HCT116 (cell line): ENCODE measurements around the gene DENND4A. TPM values are rescaled to one million over a fixed set of nuclear protein-coding genes. Genes with fewer than 3 reads are reported as not detected.

Experiments
- ATAC-seq: fragments of 200-7000 bp; cut with Tn5 transposase; 2 replicates; pipeline ENCODE4 v1.9.1; 2020; ENCODE audit warnings: mild to moderate bottlenecking, moderate library complexity
- BruUV-seq: library from RNA; stranded (reverse); fragments of 400-500 nt; replicated peaks from 2 replicates; lab custom pipeline; 2021; lab: Mats Ljungman, UMichigan
- CTCF ChIA-PET: fragments of 300-600 bp; sonication (Branson Sonifier 250); formaldehyde crosslinking; loops from one replicate; lab custom pipeline; 2021; ENCODE audit warnings: antibody characterized with exemption; lab: Charles Lee
- POLR2A ChIA-PET: fragments of 300-600, 350-600 bp; sonication (Branson Sonifier 250); formaldehyde crosslinking; loops from one replicate; lab custom pipeline; 2021; ENCODE audit warnings: antibody characterized with exemption; lab: Charles Lee
- RAD21 ChIA-PET, 2 experiments: fragments of 300-600 bp; sonication (Branson Sonifier 250); formaldehyde crosslinking; loops; one replicate each; lab custom pipeline; 2023; ENCODE audit warnings: low total read pairs in 2 of 2; ENCODE audit not compliant: uncharacterized antibody in 2 of 2, unreplicated experiment in 2 of 2, low non-redundant PET in 1 of 2; lab: Charles Lee
- DNase-seq: peaks from one replicate; pipeline ENCODE4 v3.0.0-alpha.2; 2010; ENCODE audit warnings: low read depth, low spot score
- H2AFZ ChIP-seq: fragments of 200-600 bp; shearing (Covaris generic), sonication (generic); 2 replicates; pipeline ENCODE4 v1.6.1; 2017; ENCODE audit warnings: low read depth, mixed run types, mixed read lengths, antibody characterized with exemption, low read length; ENCODE audit not compliant: poor library complexity, severe bottlenecking
- H3K27ac ChIP-seq: 2 replicates; pipeline ENCODE4 v1.5.1; 2012; ENCODE audit warnings: low read depth, low read length
- H3K27me3 ChIP-seq: fragments of 200-600 bp; sonication (generic); 2 replicates; pipeline ENCODE4 v1.6.1; 2016; ENCODE audit warnings: mixed run types, low read length, mixed read lengths; ENCODE audit not compliant: insufficient read depth
- H3K36me3 ChIP-seq, 2 experiments: fragments of 200-500 bp in 1 of 2; fragments of 200-600 bp in 1 of 2; sonication (Bioruptor generic) in 1 of 2; sonication (generic) in 1 of 2; 2 replicates each; pipeline versions ENCODE4 v1.5.1 to v1.6.1; 2014 to 2016; ENCODE audit warnings: low read length in 2 of 2, inconsistent platforms in 1 of 2, mixed read lengths in 1 of 2, mixed run types in 1 of 2; ENCODE audit not compliant: insufficient read depth in 2 of 2, control insufficient read depth in 1 of 2
- H3K4me1 ChIP-seq, 2 experiments: fragments of 200-600 bp in 1 of 2; sonication (generic) in 1 of 2; 2 replicates each; pipeline versions ENCODE4 v1.5.1 to v1.6.1; 2012 to 2017; ENCODE audit warnings: low read length in 2 of 2, inconsistent platforms in 1 of 2, mild to moderate bottlenecking in 1 of 2, mixed read lengths in 1 of 2, mixed run types in 1 of 2, moderate library complexity in 1 of 2; ENCODE audit not compliant: insufficient read depth in 2 of 2, control insufficient read depth in 1 of 2
- H3K4me2 ChIP-seq: fragments of 200-600 bp; sonication (generic); 2 replicates; pipeline ENCODE4 v1.6.1; 2017; ENCODE audit warnings: mixed run types, low read length, mixed read lengths
- H3K4me3 ChIP-seq, 2 experiments: fragments of 200-600 bp in 1 of 2; sonication (generic) in 1 of 2; replicated peaks in 1 of 2; 2 replicates each; pipeline ENCODE4 v1.5.1; 2011 to 2016; ENCODE audit warnings: low read length in 2 of 2, control low read depth in 1 of 2, low read depth in 1 of 2, mild to moderate bottlenecking in 1 of 2, mixed read lengths in 1 of 2, mixed run types in 1 of 2
- H3K79me2 ChIP-seq: fragments of 200-600 bp; sonication (generic); 2 replicates; pipeline ENCODE4 v1.6.1; 2017; ENCODE audit warnings: mild to moderate bottlenecking, mixed run types, low read length, moderate library complexity, mixed read lengths; ENCODE audit not compliant: insufficient read depth
- H3K9ac ChIP-seq: fragments of 200-600 bp; sonication (generic); 2 replicates; pipeline ENCODE4 v1.6.1; 2016; ENCODE audit warnings: low read length, mixed read lengths
- H3K9me2 ChIP-seq: fragments of 200-600 bp; sonication (generic), shearing (Covaris generic); 2 replicates; pipeline ENCODE4 v1.6.1; 2017; ENCODE audit warnings: mixed run types, mild to moderate bottlenecking, moderate library complexity; ENCODE audit not compliant: insufficient read depth
- H3K9me3 ChIP-seq, 2 experiments: fragments of 200-500 bp in 1 of 2; fragments of 200-600 bp in 1 of 2; sonication (Bioruptor generic) in 1 of 2; sonication (generic) in 1 of 2; 2 replicates each; pipeline ENCODE4 v1.6.1; 2014 to 2017; ENCODE audit warnings: low read length in 2 of 2, mixed read lengths in 2 of 2, inconsistent platforms in 1 of 2, low read depth in 1 of 2, mild to moderate bottlenecking in 1 of 2, mixed run types in 1 of 2, moderate library complexity in 1 of 2; ENCODE audit not compliant: control insufficient read depth in 1 of 2, insufficient read depth in 1 of 2
- H4K20me1 ChIP-seq: fragments of 200-600 bp; sonication (generic), shearing (Covaris generic); 2 replicates; pipeline ENCODE4 v1.6.1; 2017; ENCODE audit warnings: mixed run types, mild to moderate bottlenecking, moderate library complexity; ENCODE audit not compliant: insufficient read depth
- CTCF ChIP-seq, 3 experiments: fragments of 200-600 bp in 1 of 3; sonication (generic) in 1 of 3; IDR thresholded peaks in 2 of 3; conservative IDR thresholded peaks in 1 of 3; 2 replicates each; pipeline ENCODE4 v1.5.1; 2012 to 2017; ENCODE audit warnings: low read depth in 2 of 3, low read length in 2 of 3, antibody characterized with exemption in 1 of 3, borderline replicate concordance in 1 of 3, control low read depth in 1 of 3, mild to moderate bottlenecking in 1 of 3, mixed read lengths in 1 of 3, mixed run types in 1 of 3, moderate library complexity in 1 of 3; ENCODE audit not compliant: insufficient read depth in 1 of 3
- EZH2 ChIP-seq: fragments of 200-600 bp; sonication (generic); IDR thresholded peaks from 2 replicates; pipeline ENCODE4 v1.6.1; 2017; ENCODE audit warnings: antibody characterized with exemption, mixed run types
- FOSL1 ChIP-seq: IDR thresholded peaks from 2 replicates; pipeline ENCODE4 v1.6.1; 2012; ENCODE audit warnings: low read depth
- JUND ChIP-seq: IDR thresholded peaks from 2 replicates; pipeline ENCODE4 v1.6.1; 2012
- MAX ChIP-seq: IDR thresholded peaks from 2 replicates; pipeline ENCODE4 v1.6.1; 2012
- POLR2AphosphoS5 ChIP-seq: IDR thresholded peaks from 2 replicates; pipeline ENCODE4 v1.6.1; 2011; ENCODE audit warnings: mild to moderate bottlenecking, low read depth, low read length, moderate library complexity
- REST ChIP-seq: IDR thresholded peaks from 2 replicates; pipeline ENCODE4 v1.6.1; 2012; ENCODE audit warnings: low read depth
- SP1 ChIP-seq: IDR thresholded peaks from 2 replicates; pipeline ENCODE4 v1.6.1; 2012; ENCODE audit warnings: low read depth
- TCF7L2 ChIP-seq: IDR thresholded peaks from 2 replicates; pipeline ENCODE4 v1.7.0; 2011; ENCODE audit warnings: borderline replicate concordance, inconsistent platforms; ENCODE audit not compliant: insufficient read depth, insufficient read length; ENCODE audit errors: extremely low read depth
- YY1 ChIP-seq: IDR thresholded peaks from 2 replicates; pipeline ENCODE4 v1.6.1; 2011; ENCODE audit warnings: low read length, low read depth, moderate library complexity, mild to moderate bottlenecking; ENCODE audit not compliant: insufficient replicate concordance; ENCODE audit errors: extremely low read depth
- ZBTB33 ChIP-seq: IDR thresholded peaks from 2 replicates; pipeline ENCODE4 v1.6.1; 2011; ENCODE audit warnings: mild to moderate bottlenecking, low read length, moderate library complexity; ENCODE audit not compliant: insufficient replicate concordance; ENCODE audit errors: extremely low read depth
- ZNF274 ChIP-seq: fragments of 200-500 bp; sonication (Bioruptor generic); IDR thresholded peaks from 2 replicates; pipeline ENCODE4 v1.6.1; 2014; ENCODE audit warnings: mild to moderate bottlenecking, low read depth, low read length, inconsistent platforms
- intact Hi-C: fragments of 100-400 bp; cut with micrococcal nuclease; formaldehyde crosslinking; loops from 2 replicates; pipeline ENCODE4 v1.10.0; 2022
- total RNA-seq: library from RNA; stranded (reverse); gene quantifications from one replicate; pipeline ENCODE4 v1.2.1, GENCODE V29; 2021; ENCODE audit not compliant: unreplicated experiment

The DENND4A gene
- total RNA-seq, 1 experiment from 2014 or later = 9.1 TPM

- TF ChIP-seq ZBTB33 (no peak), ZNF274 (no peak), YY1 (no peak), REST (no peak), EZH2 (no peak)
These were observed 3.6 kb upstream of the DENND4A start (continued) for GRCh38 chr15:65795663-65796216.

- TF ChIP-seq SP1 = no peak
- TF ChIP-seq POLR2AphosphoS5 = no peak
- TF ChIP-seq ZNF274 = no peak
- TF ChIP-seq JUND = no peak
- no peak for TF ChIP-seq FOSL1
- no peak for TF ChIP-seq TCF7L2
- no peak for TF ChIP-seq MAX
- no peak for TF ChIP-seq CTCF (IDR thresholded peaks at IDR 0.05 in 2 of 3, conservative IDR thresholded peaks at IDR 0.05 in 1 of 3; ENCODE audit: borderline replicate concordance in 1 of 3, insufficient read depth in 1 of 3, low read depth in 2 of 3, low read length in 2 of 3)
- Histone ChIP-seq H3K9ac (no peak overlapping the region), H3K27me3 (no peaks in the 10 kb centered on the region), H3K9me2 (no peaks in the 10 kb centered on the region; the same call in 1 of the 2 replicates), H3K36me3 (no peaks in the 10 kb centered on the region), H3K4me2 (peak overlapping the region; percentile 92; the same call in 1 of the 2 replicates), H3K79me2 (peaks cover 29% of the 10 kb centered on the region), H3K9me3 (no peaks in the 10 kb centered on the region), H2AFZ (no peak overlapping the region), H3K4me1 (peaks cover 21 to 45% of the 10 kb centered on the region in 2 experiments), H3K4me3 (no peak overlapping the region), H4K20me1 (no peaks in the 10 kb centered on the region), H3K27ac (no peak overlapping the region)
- CTCF ChIA-PET = no interaction called here
- intact Hi-C loops = loop anchor here (10.0 kb wide), 1 partner anchor 1461 kb away; the partner anchor contains the start of genes AAGAB and IQCH
- ATAC-seq (no peak), DNase-seq (no peak)
- BruUV-seq = no TSS peak
- POLR2A ChIA-PET = interaction anchor here (1.0 kb wide), 1 partner anchor 14 kb away, joined by 3 read pairs; no protein-coding TSS in a partner anchor
- RAD21 ChIA-PET = no interaction called here
These were observed 1.7 kb upstream of the DENND4A start for GRCh38 chr15:65793818-65794104.
